CD14-positive monocyte (primary cell): ENCODE results near the gene FBXW10. TPM values are rescaled to one million over a fixed set of nuclear protein-coding genes. Genes with fewer than 3 reads are reported as not detected.
"Not testable (repeated sequence)": the region's sequence is repeated elsewhere in the genome, so short reads cannot be mapped to it uniquely, and the experiment has no call there.

ENCODE experiments used
- DNase-seq, 3 donors: peaks; one replicate each; pipeline ENCODE4 v3.0.0-alpha.2; 2011 to 2022
- H2AFZ ChIP-seq: 2 replicates; pipeline ENCODE4 v1.6.0; 2012; ENCODE audit warnings: mild to moderate bottlenecking, low read depth, low read length, inconsistent platforms; ENCODE audit not compliant: insufficient read depth, poor library complexity, severe bottlenecking
- H3K27ac ChIP-seq, 2 donors: 1 replicate in 1 of 2; 2 replicates in 1 of 2; pipeline ENCODE4 v1.5.1; 2012 to 2013; ENCODE audit warnings: low read length in 2 of 2, control low read depth in 1 of 2, inconsistent platforms in 1 of 2, low read depth in 1 of 2, mild to moderate bottlenecking in 1 of 2
- H3K27me3 ChIP-seq, 2 donors: one replicate each; pipeline versions ENCODE4 v1.6.0 to v1.6.1; 2011 to 2013; ENCODE audit warnings: low read length in 2 of 2; ENCODE audit not compliant: control insufficient read depth in 2 of 2, insufficient read depth in 2 of 2
- H3K36me3 ChIP-seq, 2 donors: replicated peaks in 1 of 2; 1 replicate in 1 of 2; 2 replicates in 1 of 2; pipeline versions ENCODE4 v1.5.1 to v1.6.1; 2012 to 2013; ENCODE audit warnings: low read length in 2 of 2, control low read depth in 1 of 2, inconsistent platforms in 1 of 2, mild to moderate bottlenecking in 1 of 2; ENCODE audit not compliant: insufficient read depth in 2 of 2, control insufficient read depth in 1 of 2
- H3K4me1 ChIP-seq, 2 donors: 1 replicate in 1 of 2; 2 replicates in 1 of 2; pipeline versions ENCODE4 v1.5.1 to v1.6.1; 2012 to 2013; ENCODE audit warnings: low read length in 2 of 2, control low read depth in 1 of 2, inconsistent platforms in 1 of 2, mild to moderate bottlenecking in 1 of 2, moderate library complexity in 1 of 2; ENCODE audit not compliant: insufficient read depth in 2 of 2, control insufficient read depth in 1 of 2
- H3K4me2 ChIP-seq: replicated peaks from 2 replicates; pipeline ENCODE3; 2012; ENCODE audit warnings: low read length, moderate library complexity, mild to moderate bottlenecking; ENCODE audit not compliant: poor library complexity, severe bottlenecking; ENCODE audit errors: extremely low read depth
- H3K4me3 ChIP-seq, 3 experiments: fragments of 200-600 bp in 1 of 3; sonication (generic) in 1 of 3; replicated peaks in 1 of 3; 1 replicate in 2 of 3; 2 replicates in 1 of 3; pipeline ENCODE4 v1.5.1; 2011 to 2013; ENCODE audit warnings: low read length in 3 of 3, mild to moderate bottlenecking in 3 of 3, control low read depth in 2 of 3, low read depth in 2 of 3, inconsistent platforms in 1 of 3, moderate library complexity in 1 of 3
- H3K79me2 ChIP-seq: 2 replicates; pipeline ENCODE4 v1.6.0; 2012; ENCODE audit warnings: mild to moderate bottlenecking, control low read depth, inconsistent platforms, low read length, moderate library complexity; ENCODE audit not compliant: insufficient read depth
- H3K9ac ChIP-seq: 2 replicates; pipeline ENCODE4 v1.6.0; 2017; ENCODE audit warnings: low read length, mild to moderate bottlenecking; ENCODE audit not compliant: insufficient read depth, poor library complexity, severe bottlenecking
- H3K9me3 ChIP-seq, 2 donors: replicated peaks in 1 of 2; 1 replicate in 1 of 2; 2 replicates in 1 of 2; pipeline versions ENCODE4 v1.5.1 to v1.6.1; 2012 to 2013; ENCODE audit warnings: low read length in 2 of 2, control low read depth in 1 of 2; ENCODE audit not compliant: control insufficient read depth in 1 of 2, insufficient read depth in 1 of 2
- H4K20me1 ChIP-seq: 2 replicates; pipeline ENCODE4 v1.6.0; 2012; ENCODE audit warnings: mild to moderate bottlenecking, low read length, control low read depth, moderate library complexity; ENCODE audit not compliant: insufficient read depth
- H3K27ac Mint-ChIP-seq, 7 donors: one replicate each; pipeline ENCODE4 v1.8.0; 2020; ENCODE audit warnings: mild to moderate bottlenecking in 7 of 7, mixed read lengths in 7 of 7, moderate library complexity in 6 of 7, inconsistent platforms in 2 of 7
- H3K27me3 Mint-ChIP-seq, 3 donors: one replicate each; pipeline ENCODE4 v1.8.0; 2021 to 2022; ENCODE audit warnings: low read depth in 3 of 3, mild to moderate bottlenecking in 3 of 3, mixed read lengths in 3 of 3, moderate library complexity in 3 of 3, inconsistent platforms in 1 of 3
- H3K36me3 Mint-ChIP-seq, 2 donors: one replicate each; pipeline ENCODE4 v1.8.0; 2020; ENCODE audit warnings: mixed read lengths in 2 of 2, inconsistent platforms in 1 of 2, mild to moderate bottlenecking in 1 of 2
- H3K4me1 Mint-ChIP-seq: one replicate; pipeline ENCODE4 v1.8.0; 2020; ENCODE audit warnings: mild to moderate bottlenecking, mixed read lengths
- H3K4me3 Mint-ChIP-seq, 2 donors: one replicate each; pipeline ENCODE4 v1.8.0; 2020; ENCODE audit warnings: mild to moderate bottlenecking in 2 of 2, mixed read lengths in 2 of 2, moderate library complexity in 1 of 2
- H3K9me3 Mint-ChIP-seq, 7 donors: one replicate each; pipeline ENCODE4 v1.8.0; 2020 to 2022; ENCODE audit warnings: mixed read lengths in 7 of 7, mild to moderate bottlenecking in 6 of 7, moderate library complexity in 6 of 7, inconsistent platforms in 2 of 7
- CTCF ChIP-seq: fragments of 200-600 bp; IDR thresholded peaks from one replicate; pipeline ENCODE4 v1.8.0; 2022; ENCODE audit warnings: antibody characterized with exemption, mild to moderate bottlenecking
- WGBS: methylation state at CpG from one replicate; pipeline ENCODE4 v1.1.5; 2013; ENCODE audit warnings: missing lambda C conversion rate; ENCODE audit not compliant: insufficient coverage; 5-methylcytosine and 5-hydroxymethylcytosine counted together
- intact Hi-C, 2 donors: fragments of 100-400 bp; cut with micrococcal nuclease; formaldehyde crosslinking; loops; one replicate each; pipeline versions ENCODE4 v1.15.0 to v1.15.1; 2023
- polyA plus RNA-seq, 3 donors: library from polyadenylated mRNA; depleted of rRNA in 1 of 3; unstranded in 2 of 3; stranded (reverse) in 1 of 3; fragments of 300-500 nt in 2 of 3; fragments of >200 nt in 1 of 3; fragmentation: Illumina TruSeq in 2 of 3; gene quantifications; 1 replicate in 2 of 3; 2 replicates in 1 of 3; pipeline ENCODE4 v1.2.3, GENCODE V29; 2012 to 2021

FBXW10 gene
- polyA plus RNA-seq, 3 donors: 0.03 TPM; not detected in 2

- H3K4me1 ChIP-seq: peaks cover 12 to 13% of the 10 kb centered on the region in 2 donors
- H3K4me3 ChIP-seq, intact Hi-C loops, H3K27me3 Mint-ChIP-seq, H4K20me1 ChIP-seq, H3K4me3 Mint-ChIP-seq, H3K9ac ChIP-seq, H2AFZ ChIP-seq, H3K27ac ChIP-seq, H3K4me2 ChIP-seq, H3K9me3 Mint-ChIP-seq, H3K9me3 ChIP-seq, H3K36me3 ChIP-seq, H3K36me3 Mint-ChIP-seq, H3K79me2 ChIP-seq, H3K27me3 ChIP-seq: not testable (repeated sequence)
- peak; percentile 27 to 61 (median 55) for DNase-seq
- Mint-ChIP-seq H3K4me1 (peaks cover 21% of the 10 kb centered on the region), H3K27ac (peak overlapping the region in 1 of 7 donors; percentile 45)
- WGBS: no CpG with 5 or more reads among the region's 9 CpGs
- peak; percentile 80 for TF ChIP-seq CTCF
These were observed 72.9 kb downstream of the FBXW10 start for GRCh38 chr17:18816489-18817371.

GRCh38 chr17:18821430-18821829 is 77.6 kb downstream of the FBXW10 start:
- H2AFZ ChIP-seq, H3K27me3 Mint-ChIP-seq, H3K36me3 ChIP-seq, intact Hi-C loops, H3K27me3 ChIP-seq, H3K9me3 ChIP-seq, H3K4me3 ChIP-seq, H3K9me3 Mint-ChIP-seq, H3K9ac ChIP-seq, H3K27ac ChIP-seq, H4K20me1 ChIP-seq, H3K4me3 Mint-ChIP-seq, H3K79me2 ChIP-seq, H3K36me3 Mint-ChIP-seq, H3K4me2 ChIP-seq: not testable (repeated sequence)
- H3K4me1 ChIP-seq: peaks cover 12 to 13% of the 10 kb centered on the region in 2 donors
- WGBS: no CpG with 5 or more reads among the region's 3 CpGs
- peak overlapping the region in 1 of 7 donors; percentile 54 for H3K27ac Mint-ChIP-seq
- peak in 1 of 3 donors; percentile 11 for DNase-seq
- peaks cover 21% of the 10 kb centered on the region for H3K4me1 Mint-ChIP-seq

GRCh38 chr17:18827613-18828012 is 83.8 kb downstream of the FBXW10 start:
- not testable (repeated sequence) for H3K27ac Mint-ChIP-seq, H3K4me2 ChIP-seq

More at GRCh38 chr17:18827613-18828012, 83.8 kb downstream of the FBXW10 start:
- H3K9me3 Mint-ChIP-seq, intact Hi-C loops, H3K4me3 ChIP-seq, H3K27me3 ChIP-seq, H3K79me2 ChIP-seq, H2AFZ ChIP-seq, H3K9me3 ChIP-seq, H3K36me3 ChIP-seq, H3K36me3 Mint-ChIP-seq, H3K27ac ChIP-seq, H4K20me1 ChIP-seq, H3K27me3 Mint-ChIP-seq, DNase-seq, H3K4me1 ChIP-seq, H3K9ac ChIP-seq, H3K4me3 Mint-ChIP-seq, H3K4me1 Mint-ChIP-seq: not testable (repeated sequence)
- no CpG with 5 or more reads among the region's 1 CpG for WGBS
